ENCODE measurements around the gene CASZ1. TPM values are rescaled to one million over a fixed set of nuclear protein-coding genes. Genes with fewer than 3 reads are reported as not detected.

The CASZ1 gene
- total RNA-seq, 1 experiment from 2014 or later = 3.9 TPM

DNA sequence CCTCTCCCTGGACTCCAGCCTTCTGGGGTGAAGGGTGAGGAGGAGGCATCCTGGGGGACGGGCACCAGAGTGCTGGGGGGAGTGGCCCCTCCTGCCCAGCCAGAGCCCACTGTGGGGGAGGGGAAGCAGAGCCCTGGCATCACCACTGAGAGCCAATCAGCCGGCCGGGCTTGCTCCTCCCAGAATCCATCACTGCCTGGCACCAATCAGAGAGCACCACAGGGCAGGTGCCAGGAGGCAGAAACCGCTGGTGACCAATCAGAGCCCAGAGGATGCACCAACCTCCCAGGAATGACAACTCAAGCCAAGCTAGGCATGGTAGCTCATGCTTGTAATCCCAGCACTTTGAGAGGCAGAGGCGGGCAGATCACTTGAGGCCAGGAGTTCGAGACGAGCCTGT lies 27.9 kb downstream of the CASZ1 start:
- Histone ChIP-seq H3K18ac (ENCODE audit: insufficient read length, low read depth, low read length) (no peak overlapping the region), H3K27me3 (ENCODE audit: insufficient read depth, low read length) (no peaks in the 10 kb centered on the region), H3K9me3 (ENCODE audit: control insufficient read depth, low read depth, low read length) (no peaks in the 10 kb centered on the region), H4K8ac (replicated peaks; ENCODE audit: insufficient read length, low read depth, low read length) (no peak overlapping the region), H2BK20ac (ENCODE audit: low read depth, low read length, poor library complexity, severe bottlenecking) (no peak overlapping the region), H2AK5ac (ENCODE audit: insufficient read length, low read length) (no peak overlapping the region), H3K56ac (ENCODE audit: insufficient read length, low read depth, low read length) (no peak overlapping the region), H3K27ac (ENCODE audit: insufficient read length, low read depth, low read length) (no peak overlapping the region), H4K91ac (ENCODE audit: insufficient read length, low read depth, low read length) (no peak overlapping the region), H2BK5ac (ENCODE audit: insufficient read length, low read length) (no peak overlapping the region), H3K4me2 (ENCODE audit: insufficient read depth, insufficient read length, low read length) (no peak overlapping the region), H3K14ac (ENCODE audit: insufficient read depth, low read length) (no peak overlapping the region), H2BK12ac (ENCODE audit: insufficient read length, low read depth, low read length) (no peak overlapping the region), H2AFZ (ENCODE audit: low read length) (no peak overlapping the region), H3K23ac (ENCODE audit: insufficient read length, low read depth, low read length) (no peak overlapping the region), H2BK120ac (ENCODE audit: low read depth, low read length, poor library complexity, severe bottlenecking) (no peak overlapping the region), H3T11ph (ENCODE audit: low read length) (no peak overlapping the region), H3K4ac (ENCODE audit: low read depth, low read length) (no peak overlapping the region), H2BK15ac (ENCODE audit: low read depth, low read length) (no peak overlapping the region), H3K79me2 (ENCODE audit: insufficient read depth, low read length) (no peaks in the 10 kb centered on the region), H3K4me1 (ENCODE audit: insufficient read depth, low read length) (no peaks in the 10 kb centered on the region), H3K23me2 (ENCODE audit: insufficient read length, low read depth, low read length, poor library complexity, severe bottlenecking) (no peaks in the 10 kb centered on the region), H4K5ac (ENCODE audit: insufficient read length, low read depth, low read length) (no peak overlapping the region), H3K79me1 (ENCODE audit: insufficient read depth, low read depth, low read length, poor library complexity, severe bottlenecking) (no peaks in the 10 kb centered on the region), H4K20me1 (ENCODE audit: control insufficient read depth, insufficient read depth, insufficient read length) (no peaks in the 10 kb centered on the region), H3K9ac (ENCODE audit: extremely low read depth, insufficient read length, low read length) (no peak overlapping the region)
- no peak for DNase-seq
- H3K27me3 Mint-ChIP-seq (ENCODE audit: low read depth) = no peaks in the 10 kb centered on the region; the same call in 1 of the 2 replicates
- H3K27ac Mint-ChIP-seq = no peak overlapping the region
- no peaks in the 10 kb centered on the region for H3K9me3 Mint-ChIP-seq
- WGBS (ENCODE audit: extremely low coverage, insufficient read length, low lambda C conversion rate) = no CpG with 5 or more reads among the region's 7 CpGs
- H3K4me1 Mint-ChIP-seq = peaks cover 8 to 21% of the 10 kb centered on the region in 2 experiments
- H3K36me3 Mint-ChIP-seq (ENCODE audit: insufficient read depth in 1 of 3, low read depth in 3 of 3) = no peaks in the 10 kb centered on the region
- TF ChIP-seq, protein P1, sequence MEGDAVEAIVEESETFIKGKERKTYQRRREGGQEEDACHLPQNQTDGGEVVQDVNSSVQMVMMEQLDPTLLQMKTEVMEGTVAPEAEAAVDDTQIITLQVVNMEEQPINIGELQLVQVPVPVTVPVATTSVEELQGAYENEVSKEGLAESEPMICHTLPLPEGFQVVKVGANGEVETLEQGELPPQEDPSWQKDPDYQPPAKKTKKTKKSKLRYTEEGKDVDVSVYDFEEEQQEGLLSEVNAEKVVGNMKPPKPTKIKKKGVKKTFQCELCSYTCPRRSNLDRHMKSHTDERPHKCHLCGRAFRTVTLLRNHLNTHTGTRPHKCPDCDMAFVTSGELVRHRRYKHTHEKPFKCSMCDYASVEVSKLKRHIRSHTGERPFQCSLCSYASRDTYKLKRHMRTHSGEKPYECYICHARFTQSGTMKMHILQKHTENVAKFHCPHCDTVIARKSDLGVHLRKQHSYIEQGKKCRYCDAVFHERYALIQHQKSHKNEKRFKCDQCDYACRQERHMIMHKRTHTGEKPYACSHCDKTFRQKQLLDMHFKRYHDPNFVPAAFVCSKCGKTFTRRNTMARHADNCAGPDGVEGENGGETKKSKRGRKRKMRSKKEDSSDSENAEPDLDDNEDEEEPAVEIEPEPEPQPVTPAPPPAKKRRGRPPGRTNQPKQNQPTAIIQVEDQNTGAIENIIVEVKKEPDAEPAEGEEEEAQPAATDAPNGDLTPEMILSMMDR (conservative IDR thresholded peaks at IDR 0.05) = no peak
- H3K4me3 Mint-ChIP-seq = no peak overlapping the region

Data from H9 (cell line).